Neural cell (in vitro differentiated cells): ENCODE results near the gene PSPN.

ENCODE experiments used
- EP300 ChIP-seq: fragments of 450-650 bp; conservative IDR thresholded peaks from 2 replicates; pipeline ENCODE4 v1.6.1; 2014; ENCODE audit warnings: antibody characterized with exemption, mild to moderate bottlenecking, moderate library complexity; ENCODE audit not compliant: poor library complexity, severe bottlenecking
- EZH2 ChIP-seq: fragments of 200-600, 300-800 bp; shearing (Covaris generic), sonication (generic); IDR thresholded peaks from 2 replicates; pipeline ENCODE4 v1.6.1; 2014; ENCODE audit warnings: antibody characterized with exemption, low read length, borderline replicate concordance, mild to moderate bottlenecking; ENCODE audit not compliant: insufficient read depth, poor library complexity, severe bottlenecking
- POLR2AphosphoS5 ChIP-seq: IDR thresholded peaks from 2 replicates; pipeline ENCODE4 v1.6.1; 2012
- RAD21 ChIP-seq: fragments of 450-650 bp; conservative IDR thresholded peaks from 2 replicates; pipeline ENCODE4 v1.6.1; 2014; ENCODE audit warnings: antibody characterized with exemption, mild to moderate bottlenecking, moderate library complexity
- REST ChIP-seq: IDR thresholded peaks from 2 replicates; pipeline ENCODE4 v1.6.1; 2012; ENCODE audit warnings: borderline replicate concordance
- TAF1 ChIP-seq: IDR thresholded peaks from 2 replicates; pipeline ENCODE4 v1.6.1; 2012; ENCODE audit warnings: low read depth
- TF ChIP-seq, protein P1 (sequence below): fragments of 450-650 bp; IDR thresholded peaks from 2 replicates; pipeline ENCODE4 v1.5.1; 2014; ENCODE audit warnings: antibody characterized with exemption, mild to moderate bottlenecking, moderate library complexity; ENCODE audit not compliant: poor library complexity, severe bottlenecking

DNA sequence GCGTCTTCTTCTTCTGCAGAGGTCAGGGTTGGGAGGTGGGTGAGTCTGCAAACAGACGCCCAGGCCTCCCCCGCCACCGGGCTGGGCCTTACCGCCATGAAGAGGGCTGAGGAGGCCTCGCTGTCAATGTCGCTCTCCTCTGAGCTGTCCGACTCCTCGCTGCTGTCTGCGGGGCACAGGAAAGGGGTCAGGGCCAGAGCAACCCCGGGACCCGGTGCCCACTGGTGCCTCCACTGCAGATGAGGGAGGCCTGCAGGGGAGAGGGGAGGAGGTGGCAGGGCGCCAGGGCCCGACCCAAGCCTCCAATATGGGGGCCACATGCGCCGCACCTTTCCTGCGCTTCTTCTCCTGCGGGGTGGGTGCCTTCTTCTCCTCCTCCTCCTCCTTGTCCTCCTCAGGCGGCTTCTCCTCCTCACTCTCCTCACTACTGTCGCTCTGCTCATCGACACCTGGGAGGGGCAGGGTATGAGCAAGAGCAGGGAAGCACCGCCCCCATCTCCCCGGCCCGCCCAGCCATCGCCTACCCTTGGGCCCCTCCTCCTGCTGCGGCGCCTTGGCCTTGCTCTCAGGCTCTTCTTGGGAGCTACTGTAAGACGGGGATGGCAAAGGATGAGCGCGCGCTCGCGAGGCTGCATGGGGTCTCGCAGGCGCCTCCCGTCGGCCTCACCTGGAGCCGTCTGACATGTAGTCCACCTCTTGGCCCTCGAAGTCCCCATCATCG, 5.5 kb upstream of the PSPN start:
- TF ChIP-seq, protein P1, sequence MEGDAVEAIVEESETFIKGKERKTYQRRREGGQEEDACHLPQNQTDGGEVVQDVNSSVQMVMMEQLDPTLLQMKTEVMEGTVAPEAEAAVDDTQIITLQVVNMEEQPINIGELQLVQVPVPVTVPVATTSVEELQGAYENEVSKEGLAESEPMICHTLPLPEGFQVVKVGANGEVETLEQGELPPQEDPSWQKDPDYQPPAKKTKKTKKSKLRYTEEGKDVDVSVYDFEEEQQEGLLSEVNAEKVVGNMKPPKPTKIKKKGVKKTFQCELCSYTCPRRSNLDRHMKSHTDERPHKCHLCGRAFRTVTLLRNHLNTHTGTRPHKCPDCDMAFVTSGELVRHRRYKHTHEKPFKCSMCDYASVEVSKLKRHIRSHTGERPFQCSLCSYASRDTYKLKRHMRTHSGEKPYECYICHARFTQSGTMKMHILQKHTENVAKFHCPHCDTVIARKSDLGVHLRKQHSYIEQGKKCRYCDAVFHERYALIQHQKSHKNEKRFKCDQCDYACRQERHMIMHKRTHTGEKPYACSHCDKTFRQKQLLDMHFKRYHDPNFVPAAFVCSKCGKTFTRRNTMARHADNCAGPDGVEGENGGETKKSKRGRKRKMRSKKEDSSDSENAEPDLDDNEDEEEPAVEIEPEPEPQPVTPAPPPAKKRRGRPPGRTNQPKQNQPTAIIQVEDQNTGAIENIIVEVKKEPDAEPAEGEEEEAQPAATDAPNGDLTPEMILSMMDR, result no peak
- TF ChIP-seq EZH2, result no peak
- TF ChIP-seq RAD21, result no peak
- TF ChIP-seq TAF1, result no peak
- no peak for TF ChIP-seq REST
- no peak for TF ChIP-seq EP300
- no peak for TF ChIP-seq POLR2AphosphoS5
